Measurements from ENCODE around the gene NLRP1.

Gene NLRP1

GRCh38 chr17:5555254-5555653 is 29.1 kb downstream of the NLRP1 start:
- no peak for DNase-seq

GRCh38 chr17:5553479-5553878 is 30.8 kb downstream of the NLRP1 start:
- no peak for DNase-seq

- no peak for DNase-seq
These were observed 31.5 kb downstream of the NLRP1 start for GRCh38 chr17:5552841-5553240.

GRCh38 chr17:5545051-5545987 is 39.0 kb downstream of the NLRP1 start:
- no peak for DNase-seq

- no peak for DNase-seq
These were observed 40.2 kb downstream of the NLRP1 start for GRCh38 chr17:5544115-5544514.

GRCh38 chr17:5541610-5542202 is 42.6 kb downstream of the NLRP1 start:
- DNase-seq: no peak

GRCh38 chr17:5540321-5540720 is 44.0 kb downstream of the NLRP1 start:
- no peak for DNase-seq

- no peak for DNase-seq
These were observed 45.0 kb downstream of the NLRP1 start for GRCh38 chr17:5539286-5539685.

GRCh38 chr17:5536866-5537650 is 47.3 kb downstream of the NLRP1 start:
- no peak for DNase-seq

GRCh38 chr17:5535436-5535835 is 48.9 kb downstream of the NLRP1 start:
- DNase-seq: no peak

GRCh38 chr17:5533486-5534315 is 50.6 kb downstream of the NLRP1 start:
- DNase-seq: no peak

GRCh38 chr17:5532581-5532980 is 51.7 kb downstream of the NLRP1 start:
- no peak for DNase-seq

- DNase-seq: no peak
These were observed 53.3 kb downstream of the NLRP1 start for GRCh38 chr17:5531085-5531418.

GRCh38 chr17:5530265-5531084 is 53.8 kb downstream of the NLRP1 start:
- DNase-seq: no peak

- no peak for DNase-seq
These were observed 56.6 kb downstream of the NLRP1 start for GRCh38 chr17:5527601-5528250.

- no peak for DNase-seq
These were observed 57.3 kb downstream of the NLRP1 start for GRCh38 chr17:5526821-5527598.

- no peak for DNase-seq
These were observed 61.1 kb downstream of the NLRP1 start for GRCh38 chr17:5523249-5523648.

- DNase-seq: no peak
These were observed 61.8 kb downstream of the NLRP1 start for GRCh38 chr17:5522476-5522875.

GRCh38 chr17:5516060-5516792 is 68.1 kb downstream of the NLRP1 start:
- DNase-seq: no peak

- no peak for DNase-seq
These were observed 69.3 kb downstream of the NLRP1 start for GRCh38 chr17:5514976-5515375.

Measured in effector CD4-positive, alpha-beta T cell (primary cell).